GM19239 (cell line): ENCODE data around the gene OR6Y1.

ENCODE experiments used
- DNase-seq: peaks from one replicate; pipeline ENCODE4 v3.0.0; 2011; ENCODE audit warnings: low spot score; ENCODE audit not compliant: insufficient read length
- FAIRE-seq: peaks from 2 replicates; lab custom pipeline; 2011; peaks lifted over from hg19 to GRCh38; lab: Jason Lieb, UNC

The OR6Y1 gene

GRCh38 chr1:158554352-158554751 lies at the start of gene OR6Y1:
TSS of gene OR6Y1 (minus strand) at chr1:158554405. CDS start at chr1:158548105, 6,300 bp downstream.
- FAIRE-seq (no peak), DNase-seq (no peak)

GRCh38 chr1:158600735-158601134 lies 46.5 kb upstream of the OR6Y1 start:
- FAIRE-seq: no peak

GRCh38 chr1:158586942-158587341 lies 32.7 kb upstream of the OR6Y1 start:
- DNase-seq (no peak), FAIRE-seq (no peak)

More at GRCh38 chr1:158600735-158601134, 46.5 kb upstream of the OR6Y1 start:
- no peak for DNase-seq

GRCh38 chr1:158583962-158584361 lies 29.8 kb upstream of the OR6Y1 start:
- FAIRE-seq: no peak
- DNase-seq: no peak

- FAIRE-seq (no peak), DNase-seq (no peak)
Observed at GRCh38 chr1:158579733-158580132, 25.5 kb upstream of the OR6Y1 start, which contains the start of gene OR10X1. TSS of gene OR10X1 (minus strand) at chr1:158579899. CDS start at chr1:158579899, 0 bp downstream.

GRCh38 chr1:158577561-158577960 lies 23.4 kb upstream of the OR6Y1 start:
- FAIRE-seq (no peak), DNase-seq (no peak)

GRCh38 chr1:158572226-158572625 lies 18.0 kb upstream of the OR6Y1 start:
- no peak for FAIRE-seq
- DNase-seq: no peak

- DNase-seq (no peak), FAIRE-seq (no peak)
Observed at GRCh38 chr1:158570480-158570879, 16.3 kb upstream of the OR6Y1 start, which contains the start of gene OR6P1. TSS of gene OR6P1 (minus strand) at chr1:158570580. CDS start at chr1:158563604, 6,976 bp downstream.

GRCh38 chr1:158564608-158565007 lies 10.4 kb upstream of the OR6Y1 start:
- FAIRE-seq: no peak
- no peak for DNase-seq

GRCh38 chr1:158563853-158564252 lies 9.6 kb upstream of the OR6Y1 start:
- no peak for DNase-seq
- no peak for FAIRE-seq

- FAIRE-seq (no peak), DNase-seq (no peak)
Observed at GRCh38 chr1:158559696-158560095, 5.5 kb upstream of the OR6Y1 start.

GRCh38 chr1:158552296-158552695 lies 1.9 kb downstream of the OR6Y1 start:
- DNase-seq: no peak
- FAIRE-seq: no peak

- FAIRE-seq (no peak), DNase-seq (no peak)
Observed at GRCh38 chr1:158547533-158547932, 6.7 kb downstream of the OR6Y1 start.

GRCh38 chr1:158537609-158538008 lies 16.6 kb downstream of the OR6Y1 start:
- DNase-seq (no peak), FAIRE-seq (no peak)

- DNase-seq (no peak), FAIRE-seq (no peak)
Observed at GRCh38 chr1:158534496-158534895, 19.7 kb downstream of the OR6Y1 start.

GRCh38 chr1:158527190-158527815 lies 26.9 kb downstream of the OR6Y1 start:
- FAIRE-seq (peak; percentile 72), DNase-seq (peak; percentile 4)

GRCh38 chr1:158521666-158522058 lies 32.5 kb downstream of the OR6Y1 start:
- DNase-seq (no peak), FAIRE-seq (no peak)

GRCh38 chr1:158520955-158521665 lies 33.1 kb downstream of the OR6Y1 start:
- DNase-seq (no peak), FAIRE-seq (no peak)

- DNase-seq: no peak
Observed at GRCh38 chr1:158520021-158520420, 34.2 kb downstream of the OR6Y1 start.

GRCh38 chr1:158516966-158517365 lies 37.2 kb downstream of the OR6Y1 start:
- FAIRE-seq: no peak
- no peak for DNase-seq

More at GRCh38 chr1:158520021-158520420, 34.2 kb downstream of the OR6Y1 start:
- FAIRE-seq: no peak

- no peak for DNase-seq
- no peak for FAIRE-seq
Observed at GRCh38 chr1:158509471-158510156, 44.6 kb downstream of the OR6Y1 start.
